HG02759 (cell line): ENCODE data around the gene VTN.

ENCODE experiments used
- ATAC-seq: cut with Tn5 transposase; IDR thresholded peaks from one replicate; pipeline ENCODE4 v1.9.1; 2021; ENCODE audit warnings: mild to moderate bottlenecking, moderate library complexity; ENCODE audit not compliant: unreplicated experiment

The VTN gene

GRCh38 chr17:28324781-28325180 is 45.3 kb downstream of the VTN start:
- no peak for ATAC-seq

- ATAC-seq = no peak
These were observed 45.8 kb downstream of the VTN start for GRCh38 chr17:28324267-28324745.

DNA sequence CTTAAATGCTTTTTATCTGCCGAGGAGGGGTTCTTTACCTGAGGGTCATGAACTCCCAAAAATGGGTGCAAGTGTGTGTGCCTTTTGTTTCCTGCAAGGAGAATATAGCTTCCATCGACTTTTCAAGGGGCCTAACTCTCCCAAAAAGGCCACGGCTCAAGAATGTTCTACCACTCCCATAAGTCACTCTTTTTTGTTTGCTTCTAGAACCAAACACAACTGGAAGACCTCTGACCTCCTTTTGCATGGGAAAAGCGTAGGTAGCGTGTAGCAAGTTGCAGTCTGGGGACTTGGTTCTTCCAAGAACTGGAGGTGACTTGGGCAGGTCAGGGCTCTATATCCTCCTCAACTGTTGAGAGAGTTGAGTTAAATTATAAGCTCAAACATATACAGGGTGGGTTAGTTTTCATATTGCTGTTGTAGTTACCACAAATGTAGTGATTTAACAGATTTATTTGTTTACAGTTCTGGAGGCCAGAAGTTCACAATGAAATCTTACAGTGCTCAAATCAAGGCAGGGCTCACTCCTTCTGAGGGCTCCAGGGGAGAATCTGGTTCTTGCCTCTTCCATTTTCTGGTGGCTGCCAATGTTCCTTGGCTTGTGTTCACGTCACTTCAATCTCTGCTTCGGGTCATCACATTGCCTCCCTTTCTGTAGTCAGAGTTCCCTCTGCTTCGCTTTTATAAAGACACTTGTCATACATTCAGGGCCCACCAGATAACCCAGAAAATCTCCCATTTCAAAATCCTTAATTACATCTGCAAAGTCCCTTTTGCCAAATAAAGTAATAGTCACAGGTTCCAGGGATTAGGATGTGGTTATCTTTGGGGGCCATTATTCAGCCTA is 49.7 kb downstream of the VTN start:
- ATAC-seq = no peak

GRCh38 chr17:28319598-28319935 is 50.5 kb downstream of the VTN start:
- no peak for ATAC-seq

GRCh38 chr17:28318759-28319597 is 51.1 kb downstream of the VTN start, which contains the start of gene TMEM97:
Gene TMEM97, plus strand, starts transcription at chr17:28319200. Its CDS starts 40 bp downstream, at chr17:28319240.
- ATAC-seq = peak; percentile 96

GRCh38 chr17:28317966-28318758 is 51.9 kb downstream of the VTN start:
- peak; percentile 22 for ATAC-seq
